GM10266 (cell line): ENCODE measurements around the gene ADGRV1.

Experiments used
- DNase-seq: peaks from one replicate; pipeline ENCODE4 v3.0.0; 2012; ENCODE audit errors: extremely low spot score
- TF ChIP-seq, protein P1 (sequence below): IDR thresholded peaks from 2 replicates; pipeline ENCODE4 v1.5.1; 2012; ENCODE audit warnings: mild to moderate bottlenecking, low read depth; ENCODE audit not compliant: control insufficient read depth, insufficient read depth; ENCODE audit errors: missing control alignments

The ADGRV1 gene

GRCh38 chr5:91070761-91071550 is 512.4 kb downstream of the ADGRV1 start:
- TF ChIP-seq, protein P1, sequence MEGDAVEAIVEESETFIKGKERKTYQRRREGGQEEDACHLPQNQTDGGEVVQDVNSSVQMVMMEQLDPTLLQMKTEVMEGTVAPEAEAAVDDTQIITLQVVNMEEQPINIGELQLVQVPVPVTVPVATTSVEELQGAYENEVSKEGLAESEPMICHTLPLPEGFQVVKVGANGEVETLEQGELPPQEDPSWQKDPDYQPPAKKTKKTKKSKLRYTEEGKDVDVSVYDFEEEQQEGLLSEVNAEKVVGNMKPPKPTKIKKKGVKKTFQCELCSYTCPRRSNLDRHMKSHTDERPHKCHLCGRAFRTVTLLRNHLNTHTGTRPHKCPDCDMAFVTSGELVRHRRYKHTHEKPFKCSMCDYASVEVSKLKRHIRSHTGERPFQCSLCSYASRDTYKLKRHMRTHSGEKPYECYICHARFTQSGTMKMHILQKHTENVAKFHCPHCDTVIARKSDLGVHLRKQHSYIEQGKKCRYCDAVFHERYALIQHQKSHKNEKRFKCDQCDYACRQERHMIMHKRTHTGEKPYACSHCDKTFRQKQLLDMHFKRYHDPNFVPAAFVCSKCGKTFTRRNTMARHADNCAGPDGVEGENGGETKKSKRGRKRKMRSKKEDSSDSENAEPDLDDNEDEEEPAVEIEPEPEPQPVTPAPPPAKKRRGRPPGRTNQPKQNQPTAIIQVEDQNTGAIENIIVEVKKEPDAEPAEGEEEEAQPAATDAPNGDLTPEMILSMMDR = no peak
- no peak for DNase-seq

DNA sequence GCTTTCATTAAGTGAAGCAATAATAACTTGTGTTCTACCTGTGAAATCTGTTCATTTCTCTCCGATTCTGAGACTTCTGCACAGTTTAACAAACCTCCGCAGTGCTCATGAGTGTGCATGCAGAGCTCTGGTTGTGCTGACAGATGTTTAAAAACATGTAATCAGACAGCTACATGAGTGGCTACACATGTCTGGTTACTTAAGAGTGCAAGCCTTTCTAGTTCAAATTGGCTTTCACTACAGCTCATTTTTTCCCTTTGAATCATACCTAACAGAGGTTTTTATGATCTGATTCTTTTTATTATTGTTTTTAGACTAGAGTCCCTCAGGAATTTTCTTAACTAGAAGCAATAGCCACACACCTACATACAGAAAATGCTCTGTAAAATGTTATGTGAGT is 514.3 kb downstream of the ADGRV1 start:
- DNase-seq = no peak
- TF ChIP-seq, protein P1 = no peak

GRCh38 chr5:91074615-91075014 is 516.0 kb downstream of the ADGRV1 start:
- TF ChIP-seq, protein P1 = no peak
- DNase-seq = no peak

GRCh38 chr5:91076138-91076537 is 517.5 kb downstream of the ADGRV1 start:
- TF ChIP-seq, protein P1 = no peak
- DNase-seq = no peak

GRCh38 chr5:91077623-91078022 is 519.0 kb downstream of the ADGRV1 start:
- TF ChIP-seq, protein P1 = no peak
- no peak for DNase-seq

- TF ChIP-seq, protein P1 = no peak
- DNase-seq = no peak
Observed at GRCh38 chr5:91079037-91079436, 520.4 kb downstream of the ADGRV1 start.

DNA sequence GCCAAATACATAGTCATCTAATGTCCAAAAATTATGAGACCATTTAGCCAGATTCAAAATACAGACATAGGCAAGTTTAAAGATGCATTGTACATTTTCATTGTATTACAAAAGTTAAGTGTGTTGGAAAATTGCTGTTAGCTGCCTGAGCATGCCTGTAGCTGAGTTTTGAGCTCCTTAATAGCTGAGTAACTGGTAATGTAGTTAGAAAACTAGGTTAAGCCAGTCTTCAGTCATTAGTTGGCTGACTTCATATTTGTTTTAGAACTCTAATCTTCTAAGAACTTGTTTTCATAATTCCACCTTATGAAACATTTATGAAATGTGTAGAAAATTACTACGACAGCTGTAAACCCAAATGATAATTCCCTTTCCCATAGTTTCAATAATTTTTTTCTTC is 531.2 kb downstream of the ADGRV1 start:
- no peak for DNase-seq
- TF ChIP-seq, protein P1 = no peak
